GM18873 (cell line): ENCODE results near the gene NBPF6.
"Not testable (repeated sequence)": the region's sequence is repeated elsewhere in the genome, so short reads cannot be mapped to it uniquely, and the experiment has no call there.

Experiments
- ATAC-seq: cut with Tn5 transposase; IDR thresholded peaks from one replicate; pipeline ENCODE4 v1.9.1; 2021; ENCODE audit warnings: mild to moderate bottlenecking, moderate library complexity, moderate number of reproducible peaks; ENCODE audit not compliant: unreplicated experiment, low FRiP score

Gene NBPF6, protein sequence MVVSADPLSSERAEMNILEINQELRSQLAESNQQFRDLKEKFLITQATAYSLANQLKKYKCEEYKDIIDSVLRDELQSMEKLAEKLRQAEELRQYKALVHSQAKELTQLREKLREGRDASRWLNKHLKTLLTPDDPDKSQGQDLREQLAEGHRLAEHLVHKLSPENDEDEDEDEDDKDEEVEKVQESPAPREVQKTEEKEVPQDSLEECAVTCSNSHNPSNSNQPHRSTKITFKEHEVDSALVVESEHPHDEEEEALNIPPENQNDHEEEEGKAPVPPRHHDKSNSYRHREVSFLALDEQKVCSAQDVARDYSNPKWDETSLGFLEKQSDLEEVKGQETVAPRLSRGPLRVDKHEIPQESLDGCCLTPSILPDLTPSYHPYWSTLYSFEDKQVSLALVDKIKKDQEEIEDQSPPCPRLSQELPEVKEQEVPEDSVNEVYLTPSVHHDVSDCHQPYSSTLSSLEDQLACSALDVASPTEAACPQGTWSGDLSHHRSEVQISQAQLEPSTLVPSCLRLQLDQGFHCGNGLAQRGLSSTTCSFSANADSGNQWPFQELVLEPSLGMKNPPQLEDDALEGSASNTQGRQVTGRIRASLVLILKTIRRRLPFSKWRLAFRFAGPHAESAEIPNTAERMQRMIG

DNA sequence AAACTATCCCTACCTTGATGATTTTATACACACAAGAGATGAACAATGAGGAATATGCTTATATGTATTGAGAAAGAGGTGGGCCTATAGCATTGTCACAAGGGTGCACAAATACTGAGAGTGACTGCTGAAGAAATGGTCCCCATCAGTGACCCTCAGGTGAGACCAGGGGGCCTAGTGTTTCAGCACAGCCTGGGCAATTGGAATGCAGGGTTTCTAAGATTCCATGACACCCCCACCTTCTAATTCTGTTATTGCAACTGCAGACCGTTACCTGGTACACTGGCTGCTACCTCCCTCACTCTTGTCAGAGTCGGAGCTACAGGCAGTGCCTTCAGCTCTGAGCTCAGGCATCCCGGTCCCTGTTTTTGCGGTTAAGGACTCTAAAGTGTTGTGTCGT, at the start of gene NBPF6:
NBPF6 (plus strand) TSS at position 301 of the 400 bp plus-strand sequence. CDS start 259 bp downstream, outside the sequence.
- not testable (repeated sequence) for ATAC-seq

DNA sequence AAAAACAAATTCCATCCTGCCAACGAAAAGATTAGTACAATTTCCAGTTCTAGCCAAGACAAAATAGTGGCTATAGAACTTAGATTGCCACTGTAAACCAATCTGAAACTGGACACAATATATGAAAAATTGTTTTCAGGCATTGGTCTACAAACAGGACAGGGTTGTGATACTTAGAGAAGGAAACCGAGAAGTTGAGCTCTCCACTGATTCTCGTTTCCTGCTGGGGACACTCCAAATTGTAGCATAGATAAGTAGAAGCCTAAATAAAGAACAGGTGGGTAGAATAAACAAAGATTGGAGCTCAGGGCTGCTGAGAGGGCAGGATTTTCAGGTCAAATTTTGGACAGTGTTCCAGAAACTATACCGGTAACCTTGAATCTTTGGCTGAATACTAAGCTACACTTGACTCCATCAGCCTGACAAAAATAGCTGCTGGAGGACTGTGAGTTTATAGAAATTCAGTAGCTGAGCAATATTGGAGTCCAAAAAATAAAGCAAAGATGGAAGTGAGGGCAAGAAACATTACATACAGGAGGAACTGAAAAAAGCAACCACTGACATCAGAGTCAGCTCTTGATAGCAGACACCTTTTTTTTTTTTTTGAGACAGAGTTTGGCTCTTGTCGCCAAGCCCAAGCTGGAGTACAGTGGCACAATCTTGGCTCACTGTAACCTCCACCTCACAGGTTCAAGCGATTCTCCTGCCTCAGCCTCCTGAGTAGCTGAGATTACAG, 38.9 kb upstream of the NBPF6 start:
- not testable (repeated sequence) for ATAC-seq

DNA sequence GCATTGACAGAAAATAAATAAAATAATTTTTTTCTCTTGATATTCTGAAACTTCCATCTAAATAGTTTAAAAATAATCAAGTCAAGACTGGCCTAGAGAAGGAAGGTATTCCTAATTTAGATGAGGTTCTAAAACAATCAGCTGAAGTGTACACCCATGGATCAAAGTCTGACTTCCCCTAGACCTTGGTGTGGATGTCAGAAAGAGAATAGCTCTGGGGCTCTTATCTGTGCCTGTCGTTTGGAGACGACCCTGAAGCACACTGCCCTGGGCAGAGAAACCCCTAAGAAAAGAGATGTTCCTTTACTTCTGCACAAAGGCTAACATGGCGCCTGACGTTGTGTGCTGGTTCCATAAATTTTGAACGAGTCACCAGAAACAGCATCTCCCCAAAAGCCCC, 30.0 kb upstream of the NBPF6 start:
- ATAC-seq = not testable (repeated sequence)

DNA sequence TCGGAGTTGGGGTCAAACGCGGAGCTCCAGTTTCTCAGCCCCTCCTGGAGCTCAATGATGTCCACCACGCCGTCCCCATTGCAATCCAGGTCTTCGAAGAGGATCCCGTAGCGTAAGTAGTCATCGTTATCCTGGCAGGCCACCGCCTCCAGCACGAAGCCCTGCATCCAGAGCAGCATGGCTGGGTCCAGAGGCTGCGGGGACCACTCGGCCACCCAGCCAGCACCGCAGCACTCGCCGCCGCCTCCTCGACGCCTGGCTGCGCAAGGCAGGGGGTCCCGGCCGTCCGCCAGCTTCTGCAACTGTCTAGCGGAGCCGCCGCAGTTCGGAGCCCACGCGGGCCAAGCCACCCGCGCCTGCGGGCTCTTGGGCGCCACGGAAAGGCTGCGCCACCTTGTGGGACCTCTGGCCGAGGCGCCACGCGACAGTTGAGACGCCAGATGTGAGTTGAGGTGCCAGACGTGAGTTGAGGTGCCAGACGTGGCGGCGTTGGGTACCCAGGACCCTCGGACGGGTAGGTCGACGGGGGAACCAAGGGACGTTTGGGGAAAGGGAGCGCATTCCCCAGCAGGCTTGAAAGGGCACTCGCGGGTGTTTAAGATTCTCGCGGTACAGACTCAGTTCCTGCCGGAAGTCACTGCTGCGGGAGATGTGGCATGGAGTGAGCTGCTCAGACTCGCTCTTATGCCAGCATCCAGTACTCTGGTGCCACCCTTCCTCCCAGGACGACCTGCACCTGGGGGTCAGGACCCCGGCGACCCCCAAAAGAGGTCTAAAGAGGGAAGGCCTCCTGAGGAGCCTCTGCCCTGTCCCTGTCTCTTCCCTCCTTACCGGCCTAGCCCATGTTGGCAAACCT, 28.9 kb upstream of the NBPF6 start:
- not testable (repeated sequence) for ATAC-seq

DNA sequence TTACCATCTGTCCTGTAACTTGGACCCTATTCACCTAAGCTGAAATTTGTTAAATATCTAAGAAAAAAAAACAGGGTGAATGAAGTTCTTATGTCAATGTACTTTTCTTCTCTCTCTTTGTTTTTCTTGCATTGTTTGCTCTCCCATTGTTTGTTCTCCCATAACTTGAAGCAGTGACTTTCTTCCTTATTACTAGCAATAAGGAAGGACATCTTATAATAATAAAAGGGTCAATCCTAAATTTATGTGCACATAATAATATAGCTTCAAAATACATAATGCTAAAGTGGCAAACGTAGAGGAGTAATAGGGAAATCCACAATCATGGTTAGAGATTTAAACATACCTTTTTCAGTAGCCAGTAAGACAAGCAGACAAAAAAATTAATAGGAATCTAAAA, 23.3 kb upstream of the NBPF6 start:
- not testable (repeated sequence) for ATAC-seq

DNA sequence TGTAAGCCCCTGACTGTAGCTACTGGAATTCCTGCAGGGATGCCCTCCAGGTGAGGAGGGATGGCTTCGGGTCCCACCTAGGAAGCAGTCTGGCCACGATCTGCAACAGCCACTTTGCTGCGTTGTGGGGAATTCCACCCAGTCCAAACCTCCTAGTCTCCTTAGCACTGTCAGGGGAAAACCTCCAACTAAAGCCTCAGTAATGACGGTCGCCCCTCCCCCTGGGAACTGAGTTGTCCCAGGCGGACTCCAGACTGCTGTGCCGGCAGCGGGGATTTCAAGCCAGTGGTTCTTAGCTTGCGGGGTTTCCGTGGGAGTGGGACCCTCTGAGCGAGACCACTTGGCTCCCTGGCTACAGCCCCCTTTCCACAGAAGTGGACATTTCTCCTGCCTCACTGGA, 18.1 kb upstream of the NBPF6 start:
- not testable (repeated sequence) for ATAC-seq

DNA sequence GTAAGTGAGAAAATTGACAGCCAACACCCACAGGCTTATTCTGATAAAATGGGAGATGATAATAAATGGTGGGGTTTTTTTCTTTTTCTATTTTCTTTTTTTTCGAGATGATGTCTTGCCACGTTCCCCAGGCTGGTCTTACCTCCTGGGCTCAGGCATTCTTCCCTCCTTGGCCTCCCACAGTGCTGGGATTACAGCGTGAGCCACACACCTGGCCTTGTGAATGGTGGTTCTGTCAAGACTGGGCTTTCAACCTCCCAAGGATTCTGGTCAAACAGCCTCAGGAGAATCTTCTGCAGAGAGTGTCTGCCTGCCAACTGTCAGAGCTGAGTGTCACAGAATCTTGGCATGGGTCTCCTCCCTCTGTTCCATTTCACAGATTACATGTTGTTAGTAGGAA, 16.7 kb upstream of the NBPF6 start:
- not testable (repeated sequence) for ATAC-seq

DNA sequence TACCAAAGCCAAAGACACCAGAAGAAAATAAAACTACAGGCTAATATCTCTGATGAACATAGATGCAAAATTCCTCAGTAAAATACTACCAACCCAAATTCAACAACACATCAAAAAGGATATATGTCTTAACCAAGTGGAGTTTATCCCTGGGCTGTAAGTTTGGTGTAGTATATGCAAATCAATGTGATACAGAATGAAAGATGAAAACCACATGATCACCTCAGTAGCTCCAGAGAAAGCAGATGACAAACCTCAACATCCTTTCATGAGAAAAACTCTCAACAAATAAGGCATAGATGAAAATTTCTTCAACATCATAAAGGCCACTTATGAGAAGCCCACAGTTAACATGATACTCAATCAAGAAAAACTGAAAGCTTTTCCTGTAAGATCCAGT, 11.6 kb upstream of the NBPF6 start:
- ATAC-seq = not testable (repeated sequence)

DNA sequence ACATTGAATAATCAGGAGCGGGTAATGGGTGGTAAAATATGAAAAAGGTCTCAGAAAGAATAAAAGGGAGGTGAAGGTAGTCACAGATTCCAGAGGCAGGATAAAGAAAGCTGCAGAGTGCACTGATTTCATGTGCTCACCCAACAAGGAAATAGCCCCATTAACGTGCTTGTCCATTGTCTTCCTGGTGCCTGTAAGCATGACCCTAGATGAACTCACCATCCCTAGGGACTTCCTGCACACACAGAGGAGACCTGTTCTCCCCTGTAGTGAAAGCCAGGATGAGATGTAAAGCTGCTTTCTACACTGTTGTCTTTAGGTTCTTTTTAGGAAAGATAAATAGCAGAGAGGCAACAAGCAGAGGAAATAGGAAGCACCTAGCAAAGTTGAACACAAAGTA, 4.4 kb downstream of the NBPF6 start:
- ATAC-seq = not testable (repeated sequence)

DNA sequence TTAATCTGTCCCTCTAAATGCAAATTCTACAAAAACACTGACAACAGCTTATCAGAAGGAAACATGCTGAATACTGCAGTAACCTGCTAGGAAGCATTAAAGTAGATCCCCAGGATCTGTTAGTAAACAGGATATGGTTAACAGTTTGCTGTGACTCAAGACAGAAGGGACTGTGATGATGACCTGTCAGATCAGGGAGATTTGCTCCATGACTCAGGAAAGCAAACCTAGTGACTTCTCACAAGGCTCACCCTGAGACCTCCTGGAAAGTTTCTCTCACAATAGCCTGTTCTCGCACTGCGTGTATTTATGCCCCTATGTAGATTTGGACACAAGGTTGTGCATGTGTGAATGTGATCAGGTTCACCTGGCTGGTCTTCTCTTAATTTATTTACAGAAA, 8.5 kb downstream of the NBPF6 start:
- ATAC-seq = not testable (repeated sequence)

DNA sequence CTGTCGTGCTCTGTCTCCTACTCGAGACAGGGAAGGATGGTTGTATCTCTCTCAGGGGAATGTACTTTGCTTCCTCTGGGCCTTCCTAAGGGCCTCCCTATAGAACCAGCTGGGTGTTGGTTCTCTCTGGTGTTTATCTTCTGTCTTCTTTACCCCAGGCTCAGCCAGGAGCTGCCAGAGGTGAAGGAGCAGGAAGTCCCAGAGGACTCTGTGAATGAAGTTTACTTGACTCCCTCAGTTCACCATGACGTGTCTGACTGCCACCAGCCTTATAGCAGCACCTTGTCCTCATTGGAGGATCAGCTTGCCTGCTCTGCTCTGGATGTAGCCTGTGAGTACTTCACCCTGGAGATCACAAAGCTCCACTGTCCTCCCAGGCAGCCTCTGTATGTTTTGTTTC, 11.6 kb downstream of the NBPF6 start:
- ATAC-seq = not testable (repeated sequence)

DNA sequence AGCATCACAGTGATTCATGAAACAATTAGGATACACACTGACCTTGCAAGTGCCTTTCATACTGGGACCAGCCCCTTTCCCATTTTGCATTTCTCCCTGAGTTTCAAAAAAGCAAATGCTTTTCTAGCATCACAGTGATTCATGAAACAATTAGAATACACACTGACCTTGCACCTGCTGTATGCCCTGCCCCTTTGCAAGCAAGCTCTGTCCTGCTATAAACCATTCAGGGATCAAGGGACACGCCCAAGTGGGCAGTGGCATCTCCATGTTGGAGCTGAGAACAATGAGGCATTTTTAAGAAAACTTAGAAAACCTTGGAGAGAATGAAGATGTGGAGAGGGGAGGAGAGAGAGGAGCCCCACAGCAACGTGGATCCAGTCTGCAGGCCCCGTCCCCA, 13.8 kb downstream of the NBPF6 start:
- ATAC-seq = not testable (repeated sequence)

DNA sequence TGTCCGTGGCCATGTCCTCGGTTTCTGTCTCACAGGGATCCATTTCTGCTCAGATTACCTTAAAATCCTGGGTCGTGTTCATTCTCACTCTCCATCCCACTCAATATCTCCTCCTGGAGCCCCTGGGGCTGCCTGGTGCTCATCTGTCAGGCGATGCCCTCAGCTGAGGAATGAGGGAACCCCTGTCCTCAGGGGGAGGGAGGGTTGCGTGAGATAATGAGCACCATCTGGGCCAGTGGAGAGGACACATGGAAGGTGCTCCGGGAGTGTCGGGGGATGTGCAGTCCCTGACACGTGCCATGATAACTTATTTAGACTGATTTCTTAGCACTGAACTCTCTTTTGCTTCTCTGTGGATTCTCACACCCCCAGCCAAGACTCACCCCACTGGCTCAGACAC, 16.0 kb downstream of the NBPF6 start:
- not testable (repeated sequence) for ATAC-seq

DNA sequence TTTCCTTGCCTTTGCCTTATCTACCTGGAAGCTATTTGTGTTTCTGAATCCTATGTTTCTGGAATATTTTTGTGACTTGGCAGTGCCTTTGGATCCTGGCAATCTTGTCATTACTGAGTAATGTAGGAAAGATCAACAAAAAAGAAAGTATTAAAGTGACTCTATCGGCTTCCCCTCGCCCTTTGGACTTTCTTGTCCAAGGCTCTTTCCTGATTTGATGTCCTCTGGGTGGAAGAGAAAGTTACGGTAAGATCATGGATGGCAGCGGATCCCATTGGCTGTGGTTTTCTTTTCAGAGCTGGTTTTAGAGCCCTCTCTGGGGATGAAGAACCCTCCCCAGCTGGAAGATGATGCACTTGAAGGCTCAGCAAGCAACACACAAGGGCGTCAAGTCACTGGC, 17.0 kb downstream of the NBPF6 start:
- ATAC-seq = not testable (repeated sequence)

DNA sequence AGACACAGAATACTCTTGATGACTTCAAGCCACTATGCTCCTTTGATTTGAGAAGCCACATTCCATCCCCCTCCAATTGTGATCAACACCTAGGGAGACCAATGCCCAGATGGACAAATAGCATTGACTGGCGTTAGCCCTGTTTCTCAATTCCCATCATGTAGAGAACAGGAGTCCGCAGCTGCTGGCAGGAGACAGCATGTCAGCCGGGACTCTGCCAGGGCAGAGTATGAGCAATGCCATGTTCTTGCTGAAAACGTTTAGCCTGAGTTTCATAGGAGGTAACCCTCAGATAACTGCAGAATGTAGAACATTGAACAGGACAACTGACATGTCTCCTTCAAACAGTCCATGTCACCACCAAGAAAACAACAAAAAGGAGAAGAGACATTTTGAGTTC, 20.6 kb downstream of the NBPF6 start:
- ATAC-seq = not testable (repeated sequence)

DNA sequence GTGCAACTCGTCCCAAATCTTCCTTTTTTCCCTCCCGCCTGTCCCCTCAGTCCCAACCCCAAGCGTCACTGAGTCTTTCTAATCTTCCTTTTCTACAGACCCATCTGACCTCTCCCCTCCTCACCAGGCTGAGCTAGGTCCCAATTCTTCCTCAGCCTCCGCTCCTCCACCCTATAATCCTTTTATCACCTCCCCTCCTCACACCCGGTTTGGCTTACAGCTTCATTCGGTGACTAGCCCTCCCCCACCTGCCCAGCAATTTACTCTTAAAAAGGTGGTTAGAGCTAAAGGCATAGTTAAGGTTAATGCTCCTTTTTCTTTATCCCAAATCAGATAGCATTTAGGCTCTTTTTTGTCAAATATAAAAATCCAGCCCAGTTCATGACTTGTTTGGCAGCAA, 24.4 kb downstream of the NBPF6 start:
- ATAC-seq = not testable (repeated sequence)

DNA sequence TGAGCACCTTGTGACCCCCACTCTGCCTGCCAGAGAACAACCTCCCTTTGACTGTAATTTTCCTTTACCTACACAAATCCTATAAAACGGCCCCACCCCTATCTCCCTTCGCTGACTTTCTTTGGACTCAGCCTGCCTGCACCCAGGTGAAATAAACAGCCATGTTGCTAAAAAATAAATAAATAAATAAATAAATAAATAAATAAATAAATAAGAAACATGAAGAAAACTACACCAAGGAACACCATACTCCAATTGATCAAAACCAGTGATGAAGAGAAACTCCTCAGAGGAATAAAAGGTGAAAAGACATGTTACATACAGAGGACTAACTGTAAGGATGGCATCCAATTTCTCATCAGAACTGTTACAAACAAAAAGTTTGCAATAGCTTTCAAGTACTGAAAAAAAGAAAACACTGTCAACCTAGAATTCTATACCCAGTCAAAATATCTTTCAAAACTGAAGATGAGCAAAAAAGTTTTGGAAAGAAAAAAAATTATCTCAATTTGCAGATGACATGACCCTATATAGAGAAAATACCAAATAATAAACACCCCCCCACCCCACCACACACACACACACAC, 28.4 kb downstream of the NBPF6 start:
- ATAC-seq = no peak

DNA sequence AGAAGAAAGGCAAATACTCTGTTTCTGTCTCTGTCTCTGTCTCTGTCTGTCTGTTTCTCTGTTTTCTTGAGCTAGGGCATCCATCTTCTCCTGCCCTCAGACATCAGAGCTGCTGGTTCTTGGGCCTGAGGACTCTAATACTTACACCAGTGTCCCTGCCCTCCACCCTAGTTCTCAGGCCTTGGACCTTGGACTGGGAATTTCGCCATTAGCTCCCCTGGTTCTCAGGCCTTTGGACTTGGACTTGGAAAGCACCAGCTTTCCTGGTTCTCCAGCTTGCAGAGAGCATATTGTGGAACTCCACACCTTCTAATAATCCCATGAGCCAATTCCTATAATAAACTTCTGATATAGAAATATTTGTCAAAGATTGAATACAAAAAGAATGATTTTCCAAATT, 32.6 kb downstream of the NBPF6 start:
- no peak for ATAC-seq

DNA sequence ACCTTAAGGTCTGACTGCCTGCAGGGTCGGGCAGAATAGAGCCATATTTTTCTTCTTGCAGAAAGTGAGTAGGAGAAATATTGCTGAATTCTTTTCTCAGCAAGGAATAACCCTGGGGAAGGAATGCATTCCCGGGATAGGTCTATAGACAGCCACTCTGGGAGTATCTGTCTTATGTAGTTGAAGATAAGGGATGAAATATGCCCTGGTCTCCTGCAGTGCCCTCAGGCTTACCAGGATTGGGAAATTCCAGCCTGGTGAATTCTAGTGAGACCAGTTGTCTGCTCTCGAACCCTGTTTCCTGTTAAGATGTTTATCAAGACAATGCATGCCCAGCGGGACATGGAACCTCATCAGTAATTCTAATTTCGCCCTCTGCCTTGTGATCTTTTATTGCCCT, 35.8 kb downstream of the NBPF6 start:
- not testable (repeated sequence) for ATAC-seq

DNA sequence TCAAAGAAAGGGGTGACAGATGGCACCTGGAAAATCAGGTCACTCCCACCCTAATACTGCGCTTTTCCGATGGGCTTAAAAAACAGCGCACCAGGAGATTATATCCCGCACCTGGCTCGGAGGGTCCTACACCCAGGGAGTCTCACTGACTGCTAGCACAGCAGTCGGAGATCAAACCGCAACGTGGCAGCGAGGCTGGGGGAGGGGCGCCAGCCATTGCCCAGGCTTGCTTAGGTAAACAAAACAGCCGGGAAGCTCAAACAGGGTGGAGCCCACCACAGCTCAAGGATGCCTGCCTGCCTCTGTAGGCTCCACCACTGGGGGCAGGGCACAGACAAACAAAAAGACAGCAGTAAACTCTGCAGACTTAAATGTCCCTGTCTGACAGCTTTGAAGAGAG, 36.6 kb downstream of the NBPF6 start:
- not testable (repeated sequence) for ATAC-seq
